GM12873 (cell line): Measurements from ENCODE around the gene WDFY4.

Source experiments
- CTCF ChIP-seq: IDR thresholded peaks from 2 replicates; pipeline ENCODE4 v1.5.1; 2012; ENCODE audit warnings: low read depth, mild to moderate bottlenecking, moderate library complexity, low read length, control low read depth; ENCODE audit not compliant: insufficient read depth; ENCODE audit errors: missing control alignments

WDFY4 gene

DNA sequence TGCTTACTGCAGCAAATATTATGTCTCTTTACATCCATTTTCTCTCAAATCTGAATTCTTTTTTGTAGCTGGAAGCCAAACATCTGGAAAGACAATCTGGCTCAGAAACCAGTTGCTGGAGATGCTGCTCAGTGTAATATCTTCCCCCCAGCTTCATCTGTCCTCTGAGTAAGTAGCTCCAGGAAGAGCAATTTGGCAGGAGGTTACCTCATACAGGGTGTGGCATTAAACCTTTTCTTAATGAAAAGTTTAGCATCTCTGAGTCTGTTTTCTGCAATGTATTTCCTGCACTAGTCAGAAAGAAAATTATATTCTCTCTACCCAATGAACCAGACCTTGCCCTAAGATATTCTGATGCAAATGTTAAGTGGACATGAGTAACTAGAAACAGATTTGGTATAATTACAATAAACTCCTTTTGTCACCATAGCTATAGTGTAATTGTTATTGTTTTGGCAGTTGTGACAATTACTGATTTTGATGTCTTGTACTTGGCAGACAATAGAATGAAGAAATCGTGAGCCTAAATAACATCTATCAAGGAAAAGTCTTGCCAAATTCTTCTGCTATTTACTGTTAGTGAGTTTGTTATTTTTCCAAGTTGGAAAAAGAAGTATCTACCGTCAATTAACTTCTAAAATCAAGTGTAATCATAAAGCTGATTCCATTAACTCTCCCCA lies 123.3 kb downstream of the WDFY4 start:
- TF ChIP-seq CTCF: no peak

- TF ChIP-seq CTCF: no peak
Measured at GRCh38 chr10:48809261-48809660, 124.6 kb downstream of the WDFY4 start.

DNA sequence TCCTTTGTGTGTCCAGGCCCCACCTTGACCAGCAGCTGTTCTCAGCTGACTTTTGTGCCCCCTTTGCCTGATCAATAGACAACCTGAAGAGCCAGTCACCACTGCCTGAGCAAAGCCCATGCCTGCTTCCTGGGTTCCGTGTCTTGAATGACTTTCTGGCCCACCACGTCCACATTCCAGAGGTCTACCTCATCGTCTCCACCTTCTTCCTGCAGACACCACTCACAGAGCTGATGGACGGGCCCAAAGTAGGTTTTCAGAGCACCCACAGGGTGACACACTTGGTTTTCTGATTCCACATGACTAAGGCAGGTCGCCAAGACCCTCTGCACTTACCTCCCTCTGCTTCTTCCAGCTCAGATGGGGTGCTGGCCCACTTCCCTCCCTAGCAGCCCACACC lies 126.8 kb downstream of the WDFY4 start:
- no peak for TF ChIP-seq CTCF

DNA sequence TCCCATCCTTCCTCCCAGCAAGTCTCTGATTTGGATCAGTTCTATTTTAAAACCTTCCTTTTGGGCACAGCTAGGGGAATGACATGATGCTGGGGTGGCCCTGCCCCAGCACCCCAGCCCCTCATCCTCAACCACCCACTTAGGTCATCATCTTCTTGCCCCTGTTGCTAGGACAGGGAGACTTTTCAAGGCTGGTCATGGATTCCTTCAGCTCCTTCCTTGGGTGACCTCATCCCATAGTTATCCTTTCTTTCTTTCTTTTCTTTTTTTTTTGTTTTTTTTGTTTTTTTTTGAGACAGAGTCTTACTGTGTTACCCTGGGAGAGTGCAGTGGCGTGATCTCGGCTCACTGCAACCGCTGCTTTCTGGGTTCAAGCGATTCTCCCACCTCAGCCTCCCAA lies 127.2 kb downstream of the WDFY4 start:
- no peak for TF ChIP-seq CTCF

DNA sequence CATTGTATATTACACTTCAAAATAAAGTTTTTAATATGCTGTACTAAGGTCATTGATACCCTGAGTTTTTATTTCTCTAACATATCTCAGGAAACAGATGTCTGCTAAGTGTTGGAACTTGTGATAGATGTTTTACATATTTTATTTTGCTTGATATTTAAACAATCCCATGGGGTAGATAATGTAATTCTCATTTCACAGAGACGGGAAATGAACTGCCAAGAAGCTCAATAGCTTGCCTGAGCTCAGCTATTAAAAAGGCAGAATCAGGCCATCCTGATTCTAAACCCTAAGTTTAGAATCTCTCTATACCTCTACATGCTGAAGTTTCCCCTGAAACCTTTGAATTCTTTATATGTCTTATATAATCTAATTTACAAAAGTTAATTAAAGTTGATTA lies 128.6 kb downstream of the WDFY4 start:
- no peak for TF ChIP-seq CTCF

GRCh38 chr10:48813825-48814224 lies 129.2 kb downstream of the WDFY4 start:
- no peak for TF ChIP-seq CTCF

DNA sequence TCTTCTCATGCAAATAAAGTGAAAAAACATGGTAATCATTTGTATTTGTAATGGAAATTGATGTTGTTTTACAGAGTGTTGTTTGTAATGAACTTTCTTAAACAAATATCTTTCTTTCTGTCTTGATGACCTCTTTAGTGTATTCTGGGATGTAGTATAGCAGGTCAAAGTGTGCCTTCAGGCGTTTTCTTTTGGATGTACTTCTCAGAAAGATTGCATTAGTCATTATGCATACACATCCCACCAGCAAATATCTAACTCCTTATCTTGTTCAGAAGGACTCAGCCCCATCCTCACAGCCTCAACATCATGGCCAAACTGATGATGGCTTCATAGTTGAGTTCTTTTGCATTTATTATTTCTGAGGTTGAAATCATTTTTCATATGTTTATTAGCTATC lies 130.3 kb downstream of the WDFY4 start:
- no peak for TF ChIP-seq CTCF
